SK-N-SH (cell line): Measurements from ENCODE around the gene GALNT1.

Experiments used
- EP300 ChIP-seq, 2 experiments: IDR thresholded peaks; 2 replicates each; pipeline versions ENCODE4 v1.4.0 to v1.6.1; 2012; ENCODE audit warnings: borderline replicate concordance in 1 of 2, low read depth in 1 of 2, low read length in 1 of 2
- EZH2phosphoT487 ChIP-seq: fragments of 200-600 bp; sonication (generic); IDR thresholded peaks from 2 replicates; pipeline ENCODE4 v1.6.1; 2017; ENCODE audit warnings: low read depth, mixed run types, mild to moderate bottlenecking, antibody characterized with exemption, moderate library complexity, borderline replicate concordance
- MXI1 ChIP-seq: IDR thresholded peaks from 2 replicates; pipeline ENCODE4 v1.6.1; 2012; ENCODE audit warnings: mild to moderate bottlenecking, low read depth, low read length, improper control_type of control experiment
- NRF1 ChIP-seq: IDR thresholded peaks from 2 replicates; pipeline ENCODE4 v1.6.1; 2012; ENCODE audit warnings: low read depth, mild to moderate bottlenecking, low read length
- POLR2AphosphoS5 ChIP-seq: IDR thresholded peaks from 2 replicates; pipeline ENCODE4 v1.6.1; 2012; ENCODE audit warnings: low read depth, low read length
- RAD21 ChIP-seq: IDR thresholded peaks from 2 replicates; pipeline ENCODE4 v1.6.1; 2012; ENCODE audit warnings: mild to moderate bottlenecking, low read length
- SIN3A ChIP-seq: IDR thresholded peaks from 2 replicates; pipeline ENCODE4 v1.6.1; 2012; ENCODE audit warnings: low read depth, mild to moderate bottlenecking, low read length, moderate library complexity, borderline replicate concordance
- TAF1 ChIP-seq: IDR thresholded peaks from 2 replicates; pipeline ENCODE4 v1.6.1; 2012; ENCODE audit warnings: low read depth, mild to moderate bottlenecking, low read length, moderate library complexity, borderline replicate concordance
- TF ChIP-seq, protein P1 (sequence below): fragments of 200-600 bp; sonication (generic); IDR thresholded peaks from 2 replicates; pipeline ENCODE4 v1.6.1; 2017; ENCODE audit warnings: antibody characterized with exemption, mild to moderate bottlenecking, moderate library complexity
- TF ChIP-seq, protein P2 (sequence below): IDR thresholded peaks from 2 replicates; pipeline ENCODE4 v1.4.0; 2012; ENCODE audit warnings: low read depth, borderline replicate concordance
- TF ChIP-seq, protein P3 (sequence below): fragments of 150-350 bp; IDR thresholded peaks from 2 replicates; pipeline ENCODE4 v1.6.1; 2017; ENCODE audit warnings: antibody characterized with exemption, low read length, low read depth, borderline replicate concordance
- TF ChIP-seq, protein P4 (sequence below): IDR thresholded peaks from 2 replicates; pipeline ENCODE4 v1.4.0; 2012; ENCODE audit warnings: low read depth

DNA sequence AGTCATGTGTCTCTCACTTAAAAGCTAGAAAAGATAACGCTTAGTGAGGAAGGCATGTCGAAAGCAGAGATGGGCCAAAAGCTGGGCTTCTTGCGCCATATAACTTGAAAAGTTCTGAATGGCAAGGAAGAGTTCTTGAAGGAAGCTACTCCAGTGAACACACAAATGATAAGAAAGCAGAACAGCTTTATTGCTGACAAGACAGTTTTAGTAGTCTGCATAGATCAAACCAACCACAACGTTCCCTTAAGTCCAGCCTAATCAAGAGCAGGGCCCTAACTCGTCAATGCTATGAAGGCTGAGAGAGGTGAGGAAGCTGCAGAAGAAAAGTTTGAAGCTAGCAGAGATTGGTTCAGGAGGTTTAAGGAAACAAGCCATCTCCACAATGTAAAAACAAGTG lies 55.7 kb downstream of the GALNT1 start:
- no peak for TF ChIP-seq RAD21
- TF ChIP-seq, protein P1, sequence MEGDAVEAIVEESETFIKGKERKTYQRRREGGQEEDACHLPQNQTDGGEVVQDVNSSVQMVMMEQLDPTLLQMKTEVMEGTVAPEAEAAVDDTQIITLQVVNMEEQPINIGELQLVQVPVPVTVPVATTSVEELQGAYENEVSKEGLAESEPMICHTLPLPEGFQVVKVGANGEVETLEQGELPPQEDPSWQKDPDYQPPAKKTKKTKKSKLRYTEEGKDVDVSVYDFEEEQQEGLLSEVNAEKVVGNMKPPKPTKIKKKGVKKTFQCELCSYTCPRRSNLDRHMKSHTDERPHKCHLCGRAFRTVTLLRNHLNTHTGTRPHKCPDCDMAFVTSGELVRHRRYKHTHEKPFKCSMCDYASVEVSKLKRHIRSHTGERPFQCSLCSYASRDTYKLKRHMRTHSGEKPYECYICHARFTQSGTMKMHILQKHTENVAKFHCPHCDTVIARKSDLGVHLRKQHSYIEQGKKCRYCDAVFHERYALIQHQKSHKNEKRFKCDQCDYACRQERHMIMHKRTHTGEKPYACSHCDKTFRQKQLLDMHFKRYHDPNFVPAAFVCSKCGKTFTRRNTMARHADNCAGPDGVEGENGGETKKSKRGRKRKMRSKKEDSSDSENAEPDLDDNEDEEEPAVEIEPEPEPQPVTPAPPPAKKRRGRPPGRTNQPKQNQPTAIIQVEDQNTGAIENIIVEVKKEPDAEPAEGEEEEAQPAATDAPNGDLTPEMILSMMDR: no peak
- no peak for TF ChIP-seq TAF1
- no peak for TF ChIP-seq SIN3A
- TF ChIP-seq, protein P2, sequence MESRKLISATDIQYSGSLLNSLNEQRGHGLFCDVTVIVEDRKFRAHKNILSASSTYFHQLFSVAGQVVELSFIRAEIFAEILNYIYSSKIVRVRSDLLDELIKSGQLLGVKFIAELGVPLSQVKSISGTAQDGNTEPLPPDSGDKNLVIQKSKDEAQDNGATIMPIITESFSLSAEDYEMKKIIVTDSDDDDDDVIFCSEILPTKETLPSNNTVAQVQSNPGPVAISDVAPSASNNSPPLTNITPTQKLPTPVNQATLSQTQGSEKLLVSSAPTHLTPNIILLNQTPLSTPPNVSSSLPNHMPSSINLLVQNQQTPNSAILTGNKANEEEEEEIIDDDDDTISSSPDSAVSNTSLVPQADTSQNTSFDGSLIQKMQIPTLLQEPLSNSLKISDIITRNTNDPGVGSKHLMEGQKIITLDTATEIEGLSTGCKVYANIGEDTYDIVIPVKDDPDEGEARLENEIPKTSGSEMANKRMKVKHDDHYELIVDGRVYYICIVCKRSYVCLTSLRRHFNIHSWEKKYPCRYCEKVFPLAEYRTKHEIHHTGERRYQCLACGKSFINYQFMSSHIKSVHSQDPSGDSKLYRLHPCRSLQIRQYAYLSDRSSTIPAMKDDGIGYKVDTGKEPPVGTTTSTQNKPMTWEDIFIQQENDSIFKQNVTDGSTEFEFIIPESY: no peak
- no peak for TF ChIP-seq NRF1
- TF ChIP-seq MXI1: no peak
- TF ChIP-seq, protein P3, sequence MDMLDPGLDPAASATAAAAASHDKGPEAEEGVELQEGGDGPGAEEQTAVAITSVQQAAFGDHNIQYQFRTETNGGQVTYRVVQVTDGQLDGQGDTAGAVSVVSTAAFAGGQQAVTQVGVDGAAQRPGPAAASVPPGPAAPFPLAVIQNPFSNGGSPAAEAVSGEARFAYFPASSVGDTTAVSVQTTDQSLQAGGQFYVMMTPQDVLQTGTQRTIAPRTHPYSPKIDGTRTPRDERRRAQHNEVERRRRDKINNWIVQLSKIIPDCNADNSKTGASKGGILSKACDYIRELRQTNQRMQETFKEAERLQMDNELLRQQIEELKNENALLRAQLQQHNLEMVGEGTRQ: no peak
- no peak for TF ChIP-seq EP300 (IDR thresholded peaks at IDR 0.05; ENCODE audit: borderline replicate concordance in 1 of 2, low read depth in 1 of 2, low read length in 1 of 2)
- no peak for TF ChIP-seq EZH2phosphoT487
- no peak for TF ChIP-seq POLR2AphosphoS5
- TF ChIP-seq, protein P4, sequence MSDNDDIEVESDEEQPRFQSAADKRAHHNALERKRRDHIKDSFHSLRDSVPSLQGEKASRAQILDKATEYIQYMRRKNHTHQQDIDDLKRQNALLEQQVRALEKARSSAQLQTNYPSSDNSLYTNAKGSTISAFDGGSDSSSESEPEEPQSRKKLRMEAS: no peak
